Measurements from ENCODE around the gene FAM184B. TPM values are rescaled to one million over a fixed set of nuclear protein-coding genes. Genes with fewer than 3 reads are reported as not detected.

Gene FAM184B
- total RNA-seq, 1 experiment from 2014 or later, result 0.09 TPM

DNA sequence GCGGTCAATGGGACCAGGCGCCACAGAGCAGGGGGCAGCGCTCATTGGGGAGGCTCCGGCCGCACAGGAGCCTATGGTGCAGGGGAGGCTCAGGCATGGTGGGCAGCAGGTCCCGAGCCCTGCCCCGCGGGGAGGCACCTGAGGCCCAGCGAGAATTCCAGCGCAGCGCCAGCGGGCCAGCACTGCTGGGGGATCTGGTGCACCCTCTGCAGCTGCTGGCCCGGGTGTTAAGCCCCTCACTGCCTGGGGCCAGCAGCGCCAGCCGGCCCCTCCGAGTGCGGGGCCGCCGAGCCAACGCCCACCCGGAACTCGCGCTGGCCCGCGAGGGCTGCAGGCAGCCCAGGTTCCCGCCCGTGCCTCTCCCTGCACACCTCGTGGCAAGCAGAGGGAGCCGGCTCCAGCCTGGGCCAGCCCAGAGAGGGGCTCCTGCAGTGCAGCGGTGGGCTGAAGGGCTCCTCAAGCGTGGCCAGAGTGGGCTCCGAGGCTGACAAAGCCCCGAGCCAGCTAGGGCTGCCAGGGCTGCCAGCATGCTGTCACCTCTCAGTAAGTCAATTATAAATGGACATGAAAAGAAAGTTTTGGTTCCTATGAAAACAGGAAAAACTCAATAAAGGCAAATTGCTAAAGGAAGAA is 14.5 kb downstream of the FAM184B start:
- Histone ChIP-seq H3K23ac (ENCODE audit: insufficient read length, low read depth, low read length) (no peak overlapping the region), H2AFZ (ENCODE audit: low read length) (no peak overlapping the region), H2BK120ac (ENCODE audit: low read depth, low read length, poor library complexity, severe bottlenecking) (no peak overlapping the region), H4K91ac (ENCODE audit: insufficient read length, low read depth, low read length) (no peak overlapping the region), H3K9me3 (ENCODE audit: control insufficient read depth, low read depth, low read length) (peaks cover 4% of the 10 kb centered on the region), H3K9ac (ENCODE audit: extremely low read depth, insufficient read length, low read length) (no peak overlapping the region), H4K5ac (ENCODE audit: insufficient read length, low read depth, low read length) (no peak overlapping the region), H3K18ac (ENCODE audit: insufficient read length, low read depth, low read length) (no peak overlapping the region), H4K20me1 (ENCODE audit: control insufficient read depth, insufficient read depth, insufficient read length) (no peaks in the 10 kb centered on the region), H3K27me3 (ENCODE audit: insufficient read depth, low read length) (no peaks in the 10 kb centered on the region), H3K79me2 (ENCODE audit: insufficient read depth, low read length) (no peaks in the 10 kb centered on the region), H3K27ac (ENCODE audit: insufficient read length, low read depth, low read length) (no peak overlapping the region), H2BK5ac (ENCODE audit: insufficient read length, low read length) (no peak overlapping the region), H3K4ac (ENCODE audit: low read depth, low read length) (no peak overlapping the region), H2BK15ac (ENCODE audit: low read depth, low read length) (no peak overlapping the region), H3T11ph (ENCODE audit: low read length) (no peak overlapping the region), H2BK20ac (ENCODE audit: low read depth, low read length, poor library complexity, severe bottlenecking) (no peak overlapping the region), H3K79me1 (ENCODE audit: insufficient read depth, low read depth, low read length, poor library complexity, severe bottlenecking) (no peaks in the 10 kb centered on the region), H3K56ac (ENCODE audit: insufficient read length, low read depth, low read length) (no peak overlapping the region), H2BK12ac (ENCODE audit: insufficient read length, low read depth, low read length) (no peak overlapping the region), H3K14ac (ENCODE audit: insufficient read depth, low read length) (no peak overlapping the region), H3K23me2 (ENCODE audit: insufficient read length, low read depth, low read length, poor library complexity, severe bottlenecking) (no peaks in the 10 kb centered on the region), H3K4me2 (ENCODE audit: insufficient read depth, insufficient read length, low read length) (no peak overlapping the region), H3K4me1 (ENCODE audit: insufficient read depth, low read length) (no peaks in the 10 kb centered on the region), H2AK5ac (ENCODE audit: insufficient read length, low read length) (no peak overlapping the region), H4K8ac (replicated peaks; ENCODE audit: insufficient read length, low read depth, low read length) (no peak overlapping the region)
- Mint-ChIP-seq H3K4me1 (peaks cover 0 to under 1% of the 10 kb centered on the region in 2 experiments; a peak in 2 of 4 replicates), H3K27me3 (ENCODE audit: low read depth) (no peaks in the 10 kb centered on the region; the same call in 1 of the 2 replicates), H3K36me3 (ENCODE audit: insufficient read depth in 1 of 3, low read depth in 3 of 3) (peaks cover 0 to 11% (median 8%) of the 10 kb centered on the region in 3 experiments; a peak in 2 of 7 replicates), H3K9me3 (peaks cover 15 to 20% of the 10 kb centered on the region in 2 experiments; a peak in 4 of 5 replicates), H3K4me3 (no peak overlapping the region), H3K27ac (no peak overlapping the region)
- TF ChIP-seq, protein P1, sequence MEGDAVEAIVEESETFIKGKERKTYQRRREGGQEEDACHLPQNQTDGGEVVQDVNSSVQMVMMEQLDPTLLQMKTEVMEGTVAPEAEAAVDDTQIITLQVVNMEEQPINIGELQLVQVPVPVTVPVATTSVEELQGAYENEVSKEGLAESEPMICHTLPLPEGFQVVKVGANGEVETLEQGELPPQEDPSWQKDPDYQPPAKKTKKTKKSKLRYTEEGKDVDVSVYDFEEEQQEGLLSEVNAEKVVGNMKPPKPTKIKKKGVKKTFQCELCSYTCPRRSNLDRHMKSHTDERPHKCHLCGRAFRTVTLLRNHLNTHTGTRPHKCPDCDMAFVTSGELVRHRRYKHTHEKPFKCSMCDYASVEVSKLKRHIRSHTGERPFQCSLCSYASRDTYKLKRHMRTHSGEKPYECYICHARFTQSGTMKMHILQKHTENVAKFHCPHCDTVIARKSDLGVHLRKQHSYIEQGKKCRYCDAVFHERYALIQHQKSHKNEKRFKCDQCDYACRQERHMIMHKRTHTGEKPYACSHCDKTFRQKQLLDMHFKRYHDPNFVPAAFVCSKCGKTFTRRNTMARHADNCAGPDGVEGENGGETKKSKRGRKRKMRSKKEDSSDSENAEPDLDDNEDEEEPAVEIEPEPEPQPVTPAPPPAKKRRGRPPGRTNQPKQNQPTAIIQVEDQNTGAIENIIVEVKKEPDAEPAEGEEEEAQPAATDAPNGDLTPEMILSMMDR (conservative IDR thresholded peaks at IDR 0.05), result no peak
- WGBS (ENCODE audit: extremely low coverage, insufficient read length, low lambda C conversion rate), result no CpG with 5 or more reads among the region's 33 CpGs
- DNase-seq, result no peak
